Naive thymus-derived CD4-positive, alpha-beta T cell (primary cell): ENCODE measurements around the gene LARP6. TPM values are rescaled to one million over a fixed set of nuclear protein-coding genes. Genes with fewer than 3 reads are reported as not detected.

Experiments used
- ATAC-seq: fragments of 150-1000 bp; cut with Tn5 transposase; 2 replicates; pipeline ENCODE4 v1.10.0; 2021; ENCODE audit warnings: mild to moderate bottlenecking, moderate library complexity
- CTCF ChIA-PET: fragments of 350-600 bp; sonication (Branson Sonifier 250); formaldehyde crosslinking; loops from one replicate; lab custom pipeline; 2021; ENCODE audit warnings: antibody characterized with exemption; lab: Charles Lee
- POLR2A ChIA-PET: fragments of 350-600 bp; sonication (Branson Sonifier 250); formaldehyde crosslinking; loops from one replicate; lab custom pipeline; 2021; ENCODE audit warnings: antibody characterized with exemption, inconsistent platforms; lab: Charles Lee
- DNase-seq, 9 donors: peaks; one replicate each; pipeline versions ENCODE4 v3.0.0 to v3.0.0-alpha.2; 2020 to 2022; ENCODE audit warnings: mixed read lengths in 1 of 9
- H3K27ac ChIP-seq: one replicate; pipeline ENCODE4 v1.7.0; 2013; ENCODE audit warnings: mild to moderate bottlenecking, low read depth, low read length, moderate library complexity
- H3K27me3 ChIP-seq, 2 donors: one replicate each; pipeline ENCODE4 v1.7.0; 2013; ENCODE audit warnings: low read length in 2 of 2, mild to moderate bottlenecking in 2 of 2, moderate library complexity in 2 of 2; ENCODE audit not compliant: control insufficient read depth in 2 of 2, insufficient read depth in 2 of 2
- H3K36me3 ChIP-seq, 3 experiments: 1 replicate in 2 of 3; 2 replicates in 1 of 3; pipeline ENCODE4 v1.7.0; 2013; ENCODE audit warnings: low read length in 3 of 3, mild to moderate bottlenecking in 3 of 3, moderate library complexity in 1 of 3; ENCODE audit not compliant: insufficient read depth in 3 of 3, control insufficient read depth in 2 of 3
- H3K4me1 ChIP-seq, 2 donors: one replicate each; pipeline ENCODE4 v1.7.0; 2013; ENCODE audit warnings: low read length in 2 of 2, mild to moderate bottlenecking in 2 of 2, moderate library complexity in 1 of 2; ENCODE audit not compliant: control insufficient read depth in 2 of 2, insufficient read depth in 2 of 2
- H3K4me3 ChIP-seq: 2 replicates; pipeline ENCODE4 v1.7.0; 2013; ENCODE audit warnings: mild to moderate bottlenecking, low read length
- H3K9me3 ChIP-seq, 3 experiments: 1 replicate in 2 of 3; 2 replicates in 1 of 3; pipeline ENCODE4 v1.7.0; 2013; ENCODE audit warnings: low read length in 3 of 3; ENCODE audit not compliant: control insufficient read depth in 2 of 3
- H3K27ac Mint-ChIP-seq, 9 donors: one replicate each; pipeline ENCODE4 v1.8.0; 2020 to 2022; ENCODE audit warnings: mixed read lengths in 9 of 9, mild to moderate bottlenecking in 8 of 9, moderate library complexity in 5 of 9, inconsistent platforms in 2 of 9
- H3K27me3 Mint-ChIP-seq, 5 donors: one replicate each; pipeline ENCODE4 v1.8.0; 2021 to 2022; ENCODE audit warnings: mixed read lengths in 5 of 5, mild to moderate bottlenecking in 1 of 5
- H3K36me3 Mint-ChIP-seq, 5 donors: one replicate each; pipeline ENCODE4 v1.8.0; 2020 to 2022; ENCODE audit warnings: mixed read lengths in 5 of 5, mild to moderate bottlenecking in 3 of 5, inconsistent platforms in 1 of 5
- H3K4me1 Mint-ChIP-seq, 7 donors: one replicate each; pipeline ENCODE4 v1.8.0; 2020 to 2022; ENCODE audit warnings: mixed read lengths in 7 of 7, mild to moderate bottlenecking in 3 of 7, inconsistent platforms in 1 of 7
- H3K4me3 Mint-ChIP-seq, 10 donors: one replicate each; pipeline ENCODE4 v1.8.0; 2020 to 2022; ENCODE audit warnings: mild to moderate bottlenecking in 10 of 10, mixed read lengths in 10 of 10, moderate library complexity in 6 of 10, inconsistent platforms in 2 of 10
- H3K9me3 Mint-ChIP-seq, 11 donors: one replicate each; pipeline ENCODE4 v1.8.0; 2020 to 2022; ENCODE audit warnings: mixed read lengths in 11 of 11, mild to moderate bottlenecking in 4 of 11, inconsistent platforms in 1 of 11, moderate library complexity in 1 of 11
- intact Hi-C, 2 donors: fragments of 100-400 bp; cut with micrococcal nuclease; formaldehyde crosslinking; loops; one replicate each; pipeline ENCODE4 v1.15.1; 2023
- polyA plus RNA-seq, 2 donors: library from polyadenylated mRNA; unstranded; fragments of 300-500 nt; fragmentation: Illumina TruSeq; gene quantifications; one replicate each; pipeline ENCODE4 v1.2.3, GENCODE V29; 2021
- total RNA-seq, 6 experiments: library from RNA in 5 of 6; stranded (reverse) in 5 of 6; gene quantifications; 1 replicate in 5 of 6; 2 replicates in 1 of 6; pipeline ENCODE4 v1.2.3 and lab custom pipeline; 2021 to 2026

Gene LARP6
- total and polyA plus RNA-seq, 7 experiments from 2014 or later: 0.09 to 0.50 (median 0.10) TPM; not detected in 4

- Histone ChIP-seq H3K36me3 (no peaks in the 10 kb centered on the region), H3K9me3 (no peaks in the 10 kb centered on the region), H3K27ac (no peak overlapping the region), H3K27me3 (no peaks in the 10 kb centered on the region), H3K4me1 (no peaks in the 10 kb centered on the region), H3K4me3 (no peak overlapping the region)
- ChIA-PET POLR2A (no interaction called here), CTCF (no interaction called here)
- intact Hi-C loops: no loop called here
- Mint-ChIP-seq H3K27ac (no peak overlapping the region), H3K4me3 (no peak overlapping the region), H3K27me3 (peaks cover 10 to 24% (median 14%) of the 10 kb centered on the region in 5 donors), H3K36me3 (no peaks in the 10 kb centered on the region), H3K9me3 (no peaks in the 10 kb centered on the region), H3K4me1 (peaks cover 0 to 8% (median 0%) of the 10 kb centered on the region in 7 donors)
- no peak for ATAC-seq
- no peak for DNase-seq
Measured at GRCh38 chr15:70831094-70831911, 22.7 kb downstream of the LARP6 start.

- H3K4me3 Mint-ChIP-seq: no peak overlapping the region
- DNase-seq (no peak), ATAC-seq (no peak)
- no peaks in the 10 kb centered on the region for H3K4me1 ChIP-seq
- H3K27ac ChIP-seq: no peak overlapping the region
- H3K4me1 Mint-ChIP-seq: peaks cover 0 to 8% (median 0%) of the 10 kb centered on the region in 7 donors
- H3K36me3 ChIP-seq: no peaks in the 10 kb centered on the region
- no peaks in the 10 kb centered on the region for H3K9me3 ChIP-seq
- H3K4me3 ChIP-seq: no peak overlapping the region
- H3K9me3 Mint-ChIP-seq: no peaks in the 10 kb centered on the region
- no peaks in the 10 kb centered on the region for H3K36me3 Mint-ChIP-seq
- H3K27me3 Mint-ChIP-seq: peaks cover 9 to 21% (median 14%) of the 10 kb centered on the region in 5 donors
- H3K27me3 ChIP-seq: no peaks in the 10 kb centered on the region
- H3K27ac Mint-ChIP-seq: no peak overlapping the region
- POLR2A ChIA-PET: no interaction called here
- intact Hi-C loops: no loop called here
- CTCF ChIA-PET: no interaction called here
Measured at GRCh38 chr15:70830615-70831014, 23.3 kb downstream of the LARP6 start.

GRCh38 chr15:70829371-70830166, 24.4 kb downstream of the LARP6 start:
- H3K4me1 ChIP-seq: no peaks in the 10 kb centered on the region
- Mint-ChIP-seq H3K4me1 (peaks cover 0 to 8% (median 0%) of the 10 kb centered on the region in 7 donors), H3K36me3 (no peaks in the 10 kb centered on the region), H3K9me3 (no peaks in the 10 kb centered on the region), H3K4me3 (no peak overlapping the region), H3K27ac (no peak overlapping the region), H3K27me3 (peaks cover 9 to 23% (median 20%) of the 10 kb centered on the region in 5 donors)
- ChIA-PET CTCF (no interaction called here), POLR2A (interaction anchor here (0.6 kb wide), 1 partner anchor 13 kb away, joined by 3 read pairs; no protein-coding TSS in a partner anchor)
- H3K9me3 ChIP-seq: no peaks in the 10 kb centered on the region
- H3K27me3 ChIP-seq: no peaks in the 10 kb centered on the region
- no peaks in the 10 kb centered on the region for H3K36me3 ChIP-seq
- H3K4me3 ChIP-seq: no peak overlapping the region
- no peak overlapping the region for H3K27ac ChIP-seq
- no peak for ATAC-seq
- no peak for DNase-seq
- intact Hi-C loops: no loop called here

GRCh38 chr15:70827721-70828120, 26.2 kb downstream of the LARP6 start:
- Histone ChIP-seq H3K27me3 (no peaks in the 10 kb centered on the region), H3K9me3 (no peaks in the 10 kb centered on the region), H3K27ac (no peak overlapping the region), H3K4me1 (no peaks in the 10 kb centered on the region), H3K4me3 (no peak overlapping the region), H3K36me3 (no peaks in the 10 kb centered on the region)
- Mint-ChIP-seq H3K27me3 (peaks cover 7 to 32% (median 20%) of the 10 kb centered on the region in 5 donors), H3K36me3 (no peaks in the 10 kb centered on the region), H3K4me1 (peaks cover 0 to 8% (median 0%) of the 10 kb centered on the region in 7 donors), H3K4me3 (no peak overlapping the region), H3K27ac (no peak overlapping the region), H3K9me3 (peaks cover 0 to 2% (median 0%) of the 10 kb centered on the region in 11 donors)
- POLR2A ChIA-PET: no interaction called here
- intact Hi-C loops: no loop called here
- DNase-seq (no peak), ATAC-seq (no peak)
- CTCF ChIA-PET: no interaction called here

- Histone ChIP-seq H3K27me3 (no peaks in the 10 kb centered on the region), H3K9me3 (no peaks in the 10 kb centered on the region), H3K36me3 (no peaks in the 10 kb centered on the region), H3K4me3 (no peak overlapping the region), H3K4me1 (no peaks in the 10 kb centered on the region), H3K27ac (no peak overlapping the region)
- Mint-ChIP-seq H3K4me1 (peaks cover 0 to 8% (median 0%) of the 10 kb centered on the region in 7 donors), H3K4me3 (no peak overlapping the region), H3K9me3 (peaks cover 0 to 2% (median 0%) of the 10 kb centered on the region in 11 donors), H3K36me3 (no peaks in the 10 kb centered on the region), H3K27me3 (peaks cover 7 to 33% (median 20%) of the 10 kb centered on the region in 5 donors), H3K27ac (no peak overlapping the region)
- ATAC-seq: peak; percentile 47
- POLR2A ChIA-PET: no interaction called here
- DNase-seq: no peak
- intact Hi-C loops: no loop called here
- CTCF ChIA-PET: interaction anchor here (0.6 to 1.3 kb wide), 2 partner anchors 12 to 31 kb away, joined by 3 to 6 read pairs; no protein-coding TSS in a partner anchor
Measured at GRCh38 chr15:70826634-70827033, 27.3 kb downstream of the LARP6 start.

GRCh38 chr15:70825841-70826240, 28.1 kb downstream of the LARP6 start:
- ChIA-PET CTCF (interaction anchor here (0.9 to 1.3 kb wide), 3 partner anchors 11 to 615 kb away, joined by 3 to 6 read pairs (median 4); no protein-coding TSS in a partner anchor), POLR2A (no interaction called here)
- H3K36me3 Mint-ChIP-seq: no peaks in the 10 kb centered on the region
- DNase-seq (no peak), ATAC-seq (no peak)
- H3K27ac Mint-ChIP-seq: no peak overlapping the region
- no peaks in the 10 kb centered on the region for H3K27me3 ChIP-seq
- intact Hi-C loops: loop anchor here in 1 of 2 donors (2.0 kb wide), 1 partner anchor 615 kb away; no protein-coding TSS in a partner anchor
- H3K4me3 ChIP-seq: no peak overlapping the region
- H3K27me3 Mint-ChIP-seq: peaks cover 7 to 33% (median 20%) of the 10 kb centered on the region in 5 donors
- H3K4me1 ChIP-seq: no peaks in the 10 kb centered on the region
- H3K27ac ChIP-seq: no peak overlapping the region
- peaks cover 0 to 5% (median 0%) of the 10 kb centered on the region in 11 donors for H3K9me3 Mint-ChIP-seq
- peaks cover 0 to 8% (median 0%) of the 10 kb centered on the region in 7 donors for H3K4me1 Mint-ChIP-seq
- H3K36me3 ChIP-seq: no peaks in the 10 kb centered on the region
- H3K4me3 Mint-ChIP-seq: no peak overlapping the region
- H3K9me3 ChIP-seq: no peaks in the 10 kb centered on the region
